HG03095 (cell line): ENCODE results near the gene SPG21.

ENCODE experiments used
- ATAC-seq: cut with Tn5 transposase; IDR thresholded peaks from one replicate; pipeline ENCODE4 v1.9.1; 2021; ENCODE audit warnings: moderate library complexity; ENCODE audit not compliant: unreplicated experiment

The SPG21 gene

DNA sequence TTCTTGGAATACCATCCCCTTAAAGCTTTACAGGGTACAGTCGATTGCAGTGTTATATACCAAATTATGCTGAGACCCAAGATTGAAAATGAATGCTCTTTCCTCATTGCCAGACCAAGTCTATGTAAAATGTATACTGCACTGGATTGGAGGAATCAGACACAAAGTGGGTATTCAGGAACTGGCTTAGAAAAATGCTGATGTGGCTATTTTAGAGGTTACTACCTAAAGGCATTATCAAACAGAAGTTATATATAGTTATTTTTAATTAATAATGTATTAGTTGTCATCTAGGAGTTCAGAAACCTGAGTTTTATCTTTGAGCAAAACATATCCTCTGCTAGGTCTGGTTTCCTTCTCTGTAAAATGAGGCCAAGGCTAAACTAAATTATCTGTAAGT is 3.6 kb upstream of the SPG21 start:
- no peak for ATAC-seq

DNA sequence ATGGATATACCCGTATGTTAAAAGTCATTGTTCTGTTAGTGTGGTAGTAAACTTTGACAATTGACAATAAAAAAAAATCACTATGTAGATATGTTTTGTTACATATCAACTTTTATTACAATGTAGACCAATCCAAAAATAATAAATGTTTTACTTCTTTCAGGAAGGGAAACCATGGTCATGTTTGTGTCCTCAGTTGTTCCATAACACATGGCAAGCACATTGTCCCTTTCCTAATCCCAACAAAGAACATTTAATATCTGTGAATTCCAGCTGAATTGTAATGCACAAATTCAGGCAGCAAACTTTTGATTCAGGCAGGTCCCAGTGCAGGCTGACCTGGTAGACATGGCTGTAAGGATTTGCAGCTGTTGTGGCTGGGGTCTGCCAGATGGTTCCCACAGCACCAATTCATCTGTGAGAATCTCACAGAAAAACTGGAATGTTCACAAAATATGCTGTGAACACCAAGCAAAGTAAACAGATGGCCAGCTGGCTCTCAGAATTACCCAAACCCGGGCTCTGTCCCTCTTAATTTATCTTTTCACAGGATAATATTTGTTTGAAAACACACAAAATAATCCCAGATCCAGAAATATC is 1.9 kb upstream of the SPG21 start:
- no peak for ATAC-seq

DNA sequence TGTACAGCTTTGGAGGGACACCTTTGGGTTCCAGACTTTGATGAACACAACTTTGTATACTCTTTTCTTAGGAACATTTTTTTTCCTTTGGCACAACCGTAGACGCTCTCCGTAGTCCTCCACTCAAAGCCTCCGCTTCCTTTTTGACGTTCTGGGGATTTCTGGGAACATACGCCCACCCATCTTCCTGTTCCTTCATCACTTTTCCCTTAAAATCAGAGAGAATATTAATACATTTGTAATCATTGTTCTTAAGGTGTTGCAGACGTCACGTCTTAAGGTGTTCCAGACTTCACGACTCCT is 405 bp upstream of the SPG21 start:
- ATAC-seq, result no peak

DNA sequence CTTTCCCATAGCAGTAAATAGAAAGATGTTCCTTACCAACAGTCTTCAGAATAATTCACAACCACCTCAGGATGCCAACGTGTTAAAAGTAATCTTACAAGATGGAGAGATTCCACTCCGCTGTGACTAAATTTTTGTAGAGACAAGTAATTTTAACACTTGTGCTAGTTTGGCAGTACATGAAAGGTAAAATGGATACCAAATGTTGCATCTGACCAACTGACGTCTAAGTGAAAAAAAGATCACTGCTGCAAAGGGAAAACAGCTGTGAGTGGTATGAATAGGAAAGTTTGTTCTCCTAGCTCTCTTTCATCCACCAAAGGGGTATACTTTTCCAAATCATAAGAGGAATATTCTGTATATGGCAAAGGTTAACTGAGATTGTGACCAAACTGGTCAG is 2.6 kb downstream of the SPG21 start:
- ATAC-seq, result no peak

DNA sequence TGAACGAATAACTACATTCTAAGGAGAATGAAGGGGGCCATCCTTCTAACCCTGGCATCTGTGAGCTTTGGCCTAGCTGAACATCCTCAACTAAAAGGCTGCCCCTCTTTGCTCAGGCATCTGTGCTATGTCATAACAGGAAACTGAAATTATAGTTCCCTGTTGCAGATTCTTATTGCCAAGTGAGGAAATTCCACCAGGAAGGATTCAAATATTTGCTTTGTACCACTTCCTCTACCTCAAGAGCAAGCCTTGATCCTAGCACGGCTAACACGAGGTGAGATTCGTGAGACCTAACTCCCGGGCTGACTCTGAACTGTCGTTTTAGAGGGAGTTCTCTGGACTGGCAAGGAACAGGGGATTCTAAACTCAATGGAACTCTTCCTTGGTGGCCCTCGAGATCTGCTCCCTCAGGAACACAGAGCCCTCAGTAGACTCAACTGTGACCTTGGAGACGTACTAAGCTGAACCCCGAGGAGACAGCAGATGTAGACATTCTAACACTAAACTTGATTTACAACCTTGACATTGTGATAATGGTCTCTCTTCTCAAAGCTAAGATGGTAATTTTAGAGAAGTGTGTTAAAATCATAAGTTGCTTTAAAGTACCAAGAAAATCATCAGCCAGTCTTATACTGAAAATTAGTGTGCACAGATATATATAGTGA is 4.2 kb downstream of the SPG21 start:
- ATAC-seq, result no peak

DNA sequence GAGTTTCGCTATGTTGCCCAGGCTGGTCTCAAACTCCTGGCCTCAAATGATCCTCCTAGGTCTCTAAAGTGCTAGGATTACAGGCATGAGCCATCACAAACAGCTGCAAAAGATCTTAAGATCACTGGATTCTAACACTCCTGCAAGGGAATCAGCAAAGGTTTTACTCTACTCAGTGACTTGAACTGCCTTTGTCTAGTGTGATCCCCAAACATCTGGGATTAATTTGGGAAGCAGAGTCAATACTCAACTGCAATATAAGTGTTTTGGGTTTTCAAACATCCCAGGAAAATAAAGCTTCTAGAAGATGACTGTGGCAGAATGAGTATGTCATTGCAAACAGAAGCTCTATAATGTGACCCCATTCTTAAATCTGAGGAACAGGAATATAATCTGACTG is 7.2 kb downstream of the SPG21 start:
- no peak for ATAC-seq

DNA sequence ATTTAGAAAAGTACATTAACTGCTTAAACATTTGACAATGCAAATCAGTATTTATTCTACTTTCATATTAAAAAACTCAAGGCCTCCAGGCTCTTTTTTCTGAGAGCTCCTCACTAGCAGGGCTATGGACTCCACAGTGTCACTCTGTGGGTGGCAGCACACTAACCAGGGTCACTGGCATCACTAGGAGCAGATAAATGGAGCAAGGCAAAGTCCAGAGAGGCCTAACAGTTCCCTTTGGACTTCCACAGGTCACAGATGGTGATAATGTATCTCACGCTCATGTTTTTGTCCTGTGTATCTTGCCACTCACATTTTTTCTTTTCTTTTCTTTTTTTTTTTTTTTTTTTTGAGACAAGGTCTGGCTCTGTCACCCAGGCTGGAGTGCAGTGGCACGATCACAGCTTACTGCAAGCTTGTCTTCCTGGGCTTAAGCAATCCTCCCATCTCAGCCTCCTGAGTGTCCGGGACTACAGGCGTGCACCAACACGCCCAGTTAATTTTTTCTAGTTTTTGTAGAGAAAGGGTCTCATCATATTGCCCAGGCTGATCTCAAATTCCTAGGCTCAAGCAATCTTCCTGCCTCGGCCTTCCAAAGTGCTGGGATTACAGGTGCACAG is 7.8 kb downstream of the SPG21 start:
- no peak for ATAC-seq

DNA sequence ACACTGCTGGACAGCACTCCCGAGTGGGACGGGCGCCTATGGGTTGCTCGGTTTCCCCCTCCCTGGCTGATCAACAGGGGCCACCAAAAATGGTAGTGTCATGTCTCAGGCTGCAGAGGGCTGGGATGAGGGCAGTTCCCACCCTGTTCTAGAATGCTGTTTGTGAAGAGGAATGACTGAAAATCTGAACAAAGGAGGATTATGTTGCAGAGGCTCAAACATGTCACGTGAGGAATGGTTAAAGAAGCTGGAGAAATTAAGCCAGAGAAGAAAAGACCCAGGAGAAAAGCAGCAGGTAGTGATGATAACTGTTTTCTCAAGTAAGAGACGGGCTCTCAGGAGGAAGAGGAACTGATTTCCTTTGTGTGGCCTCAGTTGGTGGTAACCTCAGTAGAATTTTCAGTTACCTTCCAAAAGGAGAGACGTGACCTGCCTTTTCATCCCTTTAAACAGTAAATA is 10.4 kb downstream of the SPG21 start:
- no peak for ATAC-seq

DNA sequence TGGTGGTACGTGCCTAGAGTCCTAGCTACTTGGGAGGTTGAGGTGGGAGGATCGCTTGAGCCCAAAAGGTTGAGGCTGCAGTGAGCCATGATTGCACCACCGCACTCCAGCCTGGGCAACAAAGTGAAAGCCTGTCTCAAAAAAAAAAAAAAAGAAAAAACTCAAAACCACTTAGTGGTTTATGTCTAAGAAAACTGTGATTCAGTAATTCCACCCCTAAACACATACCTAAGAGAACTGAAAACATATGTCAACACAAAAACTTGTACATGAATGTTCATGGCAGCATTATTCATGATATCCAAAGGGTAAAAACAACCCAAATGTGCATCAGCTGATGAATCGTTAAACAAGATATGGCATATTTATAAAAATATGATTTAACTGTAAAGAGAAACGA is 14.3 kb downstream of the SPG21 start:
- ATAC-seq, result no peak

DNA sequence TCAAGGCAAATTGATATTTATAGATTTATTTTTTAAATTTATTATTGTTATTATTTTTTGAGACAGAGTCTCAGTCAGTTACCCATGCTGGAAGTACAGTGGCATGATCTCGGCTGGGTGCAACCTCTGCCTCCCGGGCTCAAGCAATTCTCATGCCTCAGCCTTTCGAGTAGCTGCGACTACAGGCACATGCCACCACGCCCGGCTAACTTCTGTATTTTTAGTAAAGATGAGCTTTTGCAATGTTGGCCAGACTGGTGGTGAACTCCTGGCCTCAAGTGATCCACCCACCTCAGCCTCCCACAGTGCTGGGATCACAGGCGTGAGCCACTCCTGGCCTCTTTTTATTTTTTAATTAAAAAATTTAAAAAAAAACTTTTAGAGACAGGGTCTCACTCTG is 19.0 kb downstream of the SPG21 start:
- ATAC-seq, result no peak

DNA sequence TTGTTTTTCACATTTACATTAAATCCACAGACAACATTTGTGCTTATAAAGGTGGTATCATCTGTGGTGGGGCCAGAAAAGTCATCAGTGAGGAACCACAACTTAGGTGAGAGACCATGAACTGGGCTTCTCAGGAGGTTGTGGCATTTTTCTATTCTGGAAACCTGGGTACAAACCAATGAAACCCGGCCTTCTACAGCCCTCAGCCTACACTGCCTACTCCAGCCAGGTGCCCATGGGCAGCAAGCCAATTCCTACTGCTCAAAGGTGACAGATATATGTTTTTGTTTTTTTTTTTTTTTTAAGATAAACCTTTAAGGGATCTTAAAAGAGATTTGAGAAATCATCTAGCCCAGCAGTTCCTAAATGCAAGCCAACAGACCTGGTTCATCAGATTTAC is 20.3 kb downstream of the SPG21 start:
- ATAC-seq, result no peak

DNA sequence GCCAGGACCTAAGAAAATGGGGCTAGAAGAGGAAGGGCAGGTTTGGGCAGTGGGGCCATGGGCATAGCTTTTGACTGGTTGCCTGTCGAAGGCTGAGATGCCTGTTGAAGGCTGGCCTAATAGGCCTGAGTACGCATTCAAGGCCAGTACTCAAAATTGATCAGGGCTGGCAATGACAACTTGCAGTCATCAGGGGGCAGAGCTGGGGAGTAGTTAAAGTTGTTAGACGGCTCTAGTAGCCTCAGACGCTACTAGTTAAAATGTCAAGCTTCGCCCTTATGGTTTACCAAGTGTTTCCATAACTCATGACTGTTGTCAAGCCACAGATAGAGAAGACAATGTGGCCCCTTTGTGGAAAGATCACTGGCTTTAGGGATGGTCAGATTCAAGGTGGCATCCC is 28.7 kb downstream of the SPG21 start:
- no peak for ATAC-seq

DNA sequence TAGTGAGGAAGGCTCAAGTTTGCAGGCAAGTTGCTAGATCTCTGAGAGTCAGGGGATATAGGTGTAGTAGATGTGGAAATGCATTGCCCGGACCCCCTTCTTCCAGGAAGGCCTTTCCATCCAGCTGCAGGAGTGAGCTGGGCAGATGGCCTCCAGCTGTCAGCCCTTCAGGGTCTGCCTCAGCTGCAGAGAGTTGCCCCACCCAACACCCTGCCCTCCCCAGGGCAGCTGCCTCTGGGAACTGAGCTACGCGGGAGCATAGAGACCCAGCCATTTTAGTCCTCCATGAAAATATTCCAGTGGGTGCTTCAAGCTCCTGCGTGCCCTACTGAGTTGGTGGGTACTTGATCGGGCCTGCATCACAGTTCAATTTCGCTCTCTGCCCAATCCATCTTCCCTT is 29.6 kb downstream of the SPG21 start:
- ATAC-seq, result no peak

DNA sequence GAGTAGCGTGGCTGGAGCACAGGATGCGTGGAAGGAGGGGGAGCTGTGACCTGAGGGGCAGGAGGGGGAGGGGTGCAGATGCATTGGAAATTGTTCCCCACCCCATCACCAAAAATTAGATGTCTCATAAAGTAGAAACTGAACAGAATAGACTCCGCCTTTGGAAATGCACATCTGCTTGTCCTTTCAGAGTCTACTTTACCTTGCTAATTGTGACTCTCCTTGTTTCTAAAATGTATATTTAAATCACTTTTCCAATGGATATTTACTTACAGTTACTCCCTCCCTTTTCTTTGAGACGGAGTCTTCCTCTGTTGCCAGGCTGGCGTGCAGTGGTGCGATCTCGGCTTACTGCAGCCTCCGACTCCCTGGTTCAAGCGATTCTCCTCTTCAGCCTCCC is 30.6 kb downstream of the SPG21 start:
- ATAC-seq, result no peak

DNA sequence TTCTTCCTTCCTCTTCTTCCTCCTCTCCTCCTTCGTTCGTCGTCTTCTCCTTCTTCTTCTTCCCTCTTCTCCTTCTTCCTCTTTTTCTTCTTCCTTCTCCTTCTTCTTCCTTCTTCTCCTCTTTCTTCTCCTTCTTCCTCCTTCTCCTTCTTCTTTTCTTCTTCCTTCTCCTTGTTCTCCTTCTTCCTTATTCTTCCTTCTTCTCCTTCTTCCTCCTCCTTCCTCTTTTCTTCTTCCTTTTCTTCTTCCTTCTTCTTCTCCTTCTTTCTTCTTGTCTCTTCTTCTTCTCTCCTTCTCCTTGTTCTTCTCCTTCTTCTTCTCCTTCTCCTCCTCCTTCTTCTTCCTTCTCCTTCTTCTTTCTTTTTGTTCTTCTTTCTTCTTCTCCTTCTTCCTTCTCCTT is 35.3 kb downstream of the SPG21 start:
- ATAC-seq, result no peak

DNA sequence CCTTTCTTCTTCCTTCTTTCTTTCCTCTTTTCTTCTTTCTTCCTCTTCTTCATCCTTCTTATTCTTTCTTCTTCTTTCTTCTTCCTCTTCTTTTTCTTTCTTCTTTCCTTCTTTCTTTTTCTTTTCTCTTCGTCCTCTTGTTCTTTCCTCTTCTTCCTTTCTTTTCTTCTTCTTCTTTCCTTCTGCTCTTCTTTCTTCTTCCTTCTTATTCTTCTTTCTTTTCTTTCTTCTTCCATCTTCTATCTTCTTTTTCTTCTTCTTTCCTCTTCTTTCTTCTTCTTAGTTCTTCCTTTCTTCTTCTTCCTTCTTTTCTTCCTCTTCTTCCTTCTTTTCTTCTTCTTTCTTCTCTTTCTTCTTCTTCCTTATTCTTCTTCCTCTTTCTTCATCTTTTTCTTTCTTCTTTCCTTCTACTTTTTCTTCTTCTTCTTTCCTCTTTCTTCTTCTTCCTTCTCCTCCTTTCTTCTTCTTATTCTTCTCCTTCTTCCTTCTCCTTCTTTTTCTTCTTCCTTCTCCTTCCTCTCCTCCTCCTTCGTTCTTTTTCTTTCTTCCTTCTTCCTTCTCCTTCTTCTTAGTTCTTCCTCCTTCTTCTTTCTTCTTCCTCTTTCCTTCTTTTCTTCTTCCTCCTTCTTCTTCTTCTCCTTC is 37.8 kb downstream of the SPG21 start:
- ATAC-seq, result no peak

DNA sequence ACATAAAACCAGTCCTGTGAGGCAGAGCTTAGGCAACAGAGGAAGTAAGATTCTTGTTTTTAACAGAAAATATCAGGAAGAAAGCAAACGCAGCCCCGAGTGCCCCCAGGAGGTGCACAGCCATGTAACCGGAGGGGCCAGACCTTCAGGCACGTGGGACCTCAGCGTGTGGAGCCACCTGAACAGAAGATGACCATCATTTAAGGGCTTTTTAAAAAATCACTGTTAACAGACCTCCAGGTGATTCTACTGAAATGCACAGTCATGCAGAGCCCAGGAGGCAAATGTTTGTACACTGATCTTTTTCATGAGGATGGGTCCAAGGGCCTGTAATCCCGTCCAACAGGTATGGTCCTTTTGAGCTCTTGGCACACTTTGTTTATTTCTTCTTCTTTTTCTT is 38.8 kb downstream of the SPG21 start:
- ATAC-seq, result no peak

DNA sequence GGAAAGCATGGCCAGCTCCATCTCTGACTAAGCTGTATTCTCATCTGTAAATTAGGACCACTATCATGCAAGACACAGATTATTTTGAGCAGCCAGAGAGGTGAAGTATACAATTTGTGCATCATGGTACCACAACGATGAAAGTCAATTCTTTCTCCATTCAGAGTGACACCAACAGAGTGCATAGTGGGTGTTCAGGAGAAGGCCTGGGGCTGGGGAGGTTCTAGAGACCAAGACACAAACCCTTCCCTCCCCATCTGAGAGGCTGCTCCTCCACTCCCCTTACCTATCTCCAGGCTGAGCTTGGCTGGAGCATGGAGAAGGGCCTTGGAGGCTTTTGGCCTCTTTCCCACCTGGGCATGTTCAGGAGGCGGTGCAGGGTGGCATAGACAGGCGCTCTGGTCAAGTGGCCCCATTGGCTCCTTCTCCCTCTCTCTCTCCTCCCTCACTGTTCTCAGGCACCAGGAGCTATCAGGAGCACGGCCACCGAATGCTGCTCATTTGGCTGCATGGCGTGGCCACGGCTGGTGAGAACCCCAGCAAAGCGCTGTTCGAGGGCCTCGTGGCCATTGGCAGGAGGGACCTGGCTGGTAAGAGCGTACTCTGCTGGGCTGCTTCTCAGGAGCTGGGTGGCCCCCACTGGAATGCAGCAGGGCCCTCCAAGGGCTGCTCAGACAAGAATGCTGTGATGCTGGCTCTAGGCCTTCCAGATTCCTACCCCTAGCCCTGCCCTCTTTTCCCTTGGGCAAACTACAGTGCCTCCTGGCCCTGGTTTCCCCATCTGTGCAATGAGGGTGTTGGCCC is 40.1 kb downstream of the SPG21 start:
- ATAC-seq, result no peak

DNA sequence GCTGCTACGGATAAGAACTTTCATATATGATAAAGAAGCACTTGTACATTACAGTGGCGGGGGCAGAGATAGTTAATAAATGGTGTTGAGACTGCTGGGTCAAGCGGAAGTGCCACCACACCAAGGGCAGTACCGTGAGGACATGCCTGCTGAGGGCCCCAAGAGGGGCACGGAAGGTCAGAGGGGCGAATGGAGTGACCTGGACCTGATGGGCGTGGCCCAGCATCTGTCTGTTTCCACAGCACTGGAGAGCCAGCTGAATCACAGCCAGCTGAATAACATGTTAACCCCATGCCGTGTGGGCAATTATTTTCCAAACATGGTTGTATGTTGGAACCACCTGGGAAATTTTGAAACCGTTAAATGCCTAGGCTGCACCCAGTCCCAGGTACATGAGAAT is 40.8 kb downstream of the SPG21 start:
- ATAC-seq, result no peak

DNA sequence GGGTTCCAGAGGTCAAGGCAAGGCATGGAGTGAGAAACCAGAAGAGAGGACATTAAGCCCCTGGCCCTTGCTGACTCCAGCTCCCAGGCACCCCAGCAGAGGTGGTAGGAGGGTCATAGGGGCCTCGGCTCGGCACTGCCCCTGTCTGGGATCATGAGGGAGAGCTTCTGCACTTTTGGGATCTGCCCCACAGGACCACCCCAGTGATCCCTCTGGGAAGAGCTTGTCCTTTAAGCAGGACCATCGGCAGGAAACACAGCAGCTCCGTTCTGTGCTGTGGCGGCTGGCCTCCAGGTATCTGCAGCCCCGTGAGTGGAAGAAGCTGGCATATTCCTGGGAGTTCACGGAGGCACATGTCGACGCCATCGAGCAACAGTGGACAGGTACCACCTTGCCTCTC is 42.5 kb downstream of the SPG21 start:
- no peak for ATAC-seq

DNA sequence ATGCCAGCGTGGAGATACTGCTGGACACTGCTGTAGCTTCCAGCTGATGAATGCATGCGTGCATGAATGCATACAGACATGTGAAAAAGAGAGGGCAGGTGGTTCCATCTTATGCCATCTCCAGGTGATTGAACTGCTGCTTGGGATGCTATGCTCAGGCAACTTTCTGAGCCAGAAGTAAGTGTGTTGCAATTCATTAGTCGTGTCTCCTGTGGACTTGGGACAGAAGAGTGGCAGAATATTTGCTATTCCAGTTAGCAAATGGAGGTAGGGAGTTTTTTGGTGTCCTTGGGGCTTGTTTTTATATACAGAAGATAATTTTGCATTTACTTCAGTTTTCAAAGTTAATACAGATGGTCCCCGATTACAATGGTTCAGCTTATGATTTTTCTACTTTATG is 44.8 kb downstream of the SPG21 start:
- ATAC-seq, result no peak
